HG03280 (cell line): ENCODE results near the gene ANKRD33B.
"Not testable (repeated sequence)": the region's sequence is repeated elsewhere in the genome, so short reads cannot be mapped to it uniquely, and the experiment has no call there.

Experiments
- ATAC-seq: cut with Tn5 transposase; IDR thresholded peaks from one replicate; pipeline ENCODE4 v1.9.1; 2021; ENCODE audit warnings: mild to moderate bottlenecking, moderate library complexity; ENCODE audit not compliant: unreplicated experiment

The ANKRD33B gene

GRCh38 chr5:10633271-10634049 lies 69.6 kb downstream of the ANKRD33B start:
- ATAC-seq = no peak

GRCh38 chr5:10634050-10634449 lies 70.2 kb downstream of the ANKRD33B start:
- ATAC-seq = no peak

GRCh38 chr5:10634562-10634961 lies 70.7 kb downstream of the ANKRD33B start:
- ATAC-seq = no peak

- peak; percentile 59 for ATAC-seq
These were observed 71.5 kb downstream of the ANKRD33B start for GRCh38 chr5:10635257-10635866.

GRCh38 chr5:10635867-10636350 lies 72.0 kb downstream of the ANKRD33B start:
- ATAC-seq = no peak

- ATAC-seq = no peak
These were observed 72.7 kb downstream of the ANKRD33B start for GRCh38 chr5:10636363-10637142.

GRCh38 chr5:10637944-10638343 lies 74.1 kb downstream of the ANKRD33B start:
- ATAC-seq = no peak

GRCh38 chr5:10638723-10639122 lies 74.9 kb downstream of the ANKRD33B start:
- ATAC-seq = not testable (repeated sequence)

- ATAC-seq = no peak
These were observed 76.0 kb downstream of the ANKRD33B start for GRCh38 chr5:10639846-10640368.

- no peak for ATAC-seq
These were observed 78.5 kb downstream of the ANKRD33B start for GRCh38 chr5:10642367-10642766.

- ATAC-seq = no peak
These were observed 80.3 kb downstream of the ANKRD33B start for GRCh38 chr5:10644192-10644591.

- ATAC-seq = no peak
These were observed 81.3 kb downstream of the ANKRD33B start for GRCh38 chr5:10645146-10645545.

- no peak for ATAC-seq
These were observed 81.8 kb downstream of the ANKRD33B start for GRCh38 chr5:10645671-10646070.

GRCh38 chr5:10647640-10648039 lies 83.8 kb downstream of the ANKRD33B start:
- no peak for ATAC-seq

GRCh38 chr5:10648806-10649665 lies 85.2 kb downstream of the ANKRD33B start:
- no peak for ATAC-seq

- ATAC-seq = no peak
These were observed 86.0 kb downstream of the ANKRD33B start for GRCh38 chr5:10649666-10650380.

- ATAC-seq = no peak
These were observed 88.3 kb downstream of the ANKRD33B start for GRCh38 chr5:10652151-10652550.

- ATAC-seq = no peak
These were observed 88.7 kb downstream of the ANKRD33B start for GRCh38 chr5:10652606-10653005.

GRCh38 chr5:10653043-10653442 lies 89.2 kb downstream of the ANKRD33B start:
- ATAC-seq = no peak
